Activated T-helper 1 cell treated with anti-CD3 and anti-CD28 coated beads, Interleukin-12 subunit alpha, Interleukin-12 subunit beta, Interleukin-2, Interleukin-4 antibody, amounts not matched to agents 30 ng/mL and 10 ng/mL and 1 ng/mL, durations not matched to agents 14 hours and 24 hours and 36 hours (primary cell): ENCODE results near the gene GRM7. TPM values are rescaled to one million over a fixed set of nuclear protein-coding genes. Genes with fewer than 3 reads are reported as not detected.

Experiments used
- DNase-seq: peaks from one replicate; pipeline ENCODE4 v3.0.0; 2021; ENCODE audit warnings: low spot score
- H3K27ac Mint-ChIP-seq: one replicate; pipeline ENCODE4 v1.8.0; 2021; ENCODE audit warnings: mild to moderate bottlenecking, mixed read lengths
- H3K27me3 Mint-ChIP-seq: one replicate; pipeline ENCODE4 v1.8.0; 2022; ENCODE audit warnings: mild to moderate bottlenecking, moderate library complexity, mixed read lengths; ENCODE audit not compliant: insufficient read depth
- H3K36me3 Mint-ChIP-seq: one replicate; pipeline ENCODE4 v1.8.0; 2021; ENCODE audit warnings: low read depth, mixed read lengths
- H3K4me1 Mint-ChIP-seq: one replicate; pipeline ENCODE4 v1.8.0; 2021; ENCODE audit warnings: low read depth, mixed read lengths
- H3K4me3 Mint-ChIP-seq: one replicate; pipeline ENCODE4 v1.8.0; 2021; ENCODE audit warnings: mild to moderate bottlenecking, moderate library complexity, mixed read lengths
- H3K9me3 Mint-ChIP-seq: one replicate; pipeline ENCODE4 v1.8.0; 2021; ENCODE audit warnings: mixed read lengths
- intact Hi-C: fragments of 100-400 bp; cut with micrococcal nuclease; formaldehyde crosslinking; loops from one replicate; pipeline ENCODE4 v1.15.1; 2024
- total RNA-seq: library from RNA; stranded (reverse); gene quantifications from 2 replicates; pipeline ENCODE4 v1.2.3, GENCODE V29; 2022

The GRM7 gene
- total RNA-seq, 1 donor from 2014 or later = not detected

DNA sequence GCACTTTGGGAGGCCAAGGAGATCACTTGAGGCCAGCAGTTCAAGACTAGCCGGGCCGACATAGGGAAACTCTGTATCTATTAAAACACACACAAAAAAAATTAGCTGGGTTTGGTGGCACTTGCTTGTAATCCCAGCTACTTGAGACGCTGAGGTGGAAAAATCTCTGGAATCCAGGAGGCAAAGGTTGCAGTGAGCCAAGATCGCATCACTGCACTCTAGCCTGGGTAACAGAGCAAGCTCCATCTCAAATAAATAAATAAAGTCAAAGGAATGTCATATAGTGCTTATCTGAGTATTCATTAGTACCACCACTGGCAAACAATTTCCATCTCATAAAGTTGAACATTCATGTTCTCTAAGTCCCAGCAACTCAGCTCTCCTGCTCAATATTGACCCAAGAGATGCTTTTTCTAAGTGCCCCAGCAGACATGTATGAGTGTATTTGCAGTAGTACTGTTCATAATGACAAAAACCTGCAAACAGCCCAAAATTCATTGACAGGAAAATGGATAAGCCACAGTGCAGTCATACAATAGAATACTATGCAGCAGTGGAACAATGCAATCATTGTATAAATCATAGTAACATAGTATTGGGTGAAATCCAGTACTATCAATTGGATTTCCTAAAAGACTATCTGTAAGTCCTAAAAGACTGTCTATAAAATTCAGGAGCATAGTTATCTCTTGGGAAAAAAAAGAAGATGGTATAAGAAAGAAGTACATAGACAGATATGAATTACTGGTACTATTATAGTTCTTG lies 889.2 kb downstream of the GRM7 start:
- Mint-ChIP-seq H3K36me3 (no peaks in the 10 kb centered on the region), H3K27ac (no peak overlapping the region)

DNA sequence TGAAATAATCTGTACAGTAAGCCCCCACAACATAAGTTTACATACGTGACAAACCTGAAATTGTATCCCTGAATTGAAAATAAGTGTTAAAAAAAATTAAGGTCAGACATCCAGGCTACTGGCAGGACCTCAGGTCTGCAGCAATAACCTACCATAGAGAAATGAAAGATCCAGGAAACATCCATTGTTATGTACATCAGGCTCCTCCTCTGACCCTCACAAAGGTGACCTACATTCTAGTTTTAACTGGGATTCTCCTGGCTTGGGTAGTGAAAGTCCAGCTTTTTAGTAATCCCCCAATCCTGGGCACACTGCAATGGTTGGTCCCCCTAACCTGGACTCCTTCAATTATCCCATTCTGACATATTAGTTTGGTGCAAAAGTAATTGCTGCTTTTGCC lies 891.1 kb downstream of the GRM7 start:
- DNase-seq = no peak
- Mint-ChIP-seq H3K36me3 (no peaks in the 10 kb centered on the region), H3K27ac (no peak overlapping the region), H3K4me1 (no peaks in the 10 kb centered on the region), H3K4me3 (no peak overlapping the region), H3K27me3 (no peaks in the 10 kb centered on the region), H3K9me3 (no peaks in the 10 kb centered on the region)
- intact Hi-C loops = no loop called here

More for the DNA sequence above, 889.2 kb downstream of the GRM7 start:
- no peak overlapping the region for H3K4me3 Mint-ChIP-seq
- H3K27me3 Mint-ChIP-seq = no peaks in the 10 kb centered on the region
- DNase-seq = no peak
- intact Hi-C loops = no loop called here
- no peaks in the 10 kb centered on the region for H3K4me1 Mint-ChIP-seq
- H3K9me3 Mint-ChIP-seq = no peaks in the 10 kb centered on the region

DNA sequence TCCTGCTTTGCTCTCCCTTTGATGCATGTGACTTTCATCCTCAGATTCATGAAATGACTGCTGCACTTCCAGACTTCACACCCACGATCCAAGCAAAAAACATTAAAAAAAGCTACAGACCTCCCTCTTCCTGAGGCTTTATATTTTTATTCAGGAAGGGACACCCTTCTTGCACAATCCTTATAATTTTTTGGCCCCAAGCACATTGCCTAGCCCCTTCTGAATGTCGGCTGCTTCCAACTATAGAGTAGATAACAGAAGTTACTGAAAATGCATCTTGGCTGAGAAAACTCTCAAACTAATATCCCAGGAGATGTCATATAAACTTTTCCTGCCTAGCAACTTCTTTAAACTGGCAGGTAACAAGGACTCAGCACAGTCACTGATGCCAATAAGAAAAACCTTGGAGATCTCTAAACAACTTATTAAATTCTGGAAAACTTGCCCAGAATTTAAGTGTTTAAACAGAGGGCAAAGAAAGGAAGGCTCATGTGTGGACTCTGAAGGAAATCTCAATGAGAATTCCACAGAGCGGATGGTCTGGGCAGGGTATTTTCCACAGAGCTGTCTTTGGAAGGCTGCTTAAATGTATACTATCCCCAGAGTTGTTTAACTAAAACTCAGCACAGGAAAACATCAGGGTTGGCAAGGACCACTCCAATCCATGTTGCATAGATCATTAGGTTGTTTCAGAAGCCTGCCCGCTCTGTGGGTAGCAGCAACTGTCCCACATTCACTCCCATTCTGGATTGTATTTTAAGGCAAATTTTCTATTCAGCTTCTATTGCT lies 893.9 kb downstream of the GRM7 start:
- no peaks in the 10 kb centered on the region for H3K27me3 Mint-ChIP-seq
- no peak overlapping the region for H3K4me3 Mint-ChIP-seq
- intact Hi-C loops = no loop called here
- no peaks in the 10 kb centered on the region for H3K36me3 Mint-ChIP-seq
- DNase-seq = no peak
- H3K4me1 Mint-ChIP-seq = no peaks in the 10 kb centered on the region
- H3K27ac Mint-ChIP-seq = no peak overlapping the region
- no peaks in the 10 kb centered on the region for H3K9me3 Mint-ChIP-seq

DNA sequence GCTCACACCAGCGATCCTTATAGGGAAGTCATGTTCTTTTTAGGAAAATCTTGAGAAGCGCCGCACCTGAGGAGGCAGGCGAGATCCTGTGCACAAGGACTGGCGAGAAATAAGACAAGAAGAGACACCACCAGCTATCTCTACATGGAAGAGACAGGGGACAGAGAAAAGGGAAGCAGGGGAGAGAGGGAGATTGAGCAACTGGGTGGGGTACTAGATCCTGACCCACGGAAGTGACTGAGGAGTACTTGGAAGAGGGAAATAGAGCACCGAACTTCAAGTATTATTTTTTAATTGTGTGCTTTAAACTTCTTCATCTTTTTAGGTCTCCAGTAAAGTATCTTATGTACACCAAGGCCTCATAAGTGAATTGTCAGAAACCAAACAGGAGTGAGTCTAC lies 898.7 kb downstream of the GRM7 start:
- Mint-ChIP-seq H3K9me3 (no peaks in the 10 kb centered on the region), H3K27me3 (no peaks in the 10 kb centered on the region), H3K27ac (no peak overlapping the region), H3K4me1 (no peaks in the 10 kb centered on the region), H3K36me3 (no peaks in the 10 kb centered on the region), H3K4me3 (no peak overlapping the region)
- no peak for DNase-seq
- intact Hi-C loops = no loop called here

DNA sequence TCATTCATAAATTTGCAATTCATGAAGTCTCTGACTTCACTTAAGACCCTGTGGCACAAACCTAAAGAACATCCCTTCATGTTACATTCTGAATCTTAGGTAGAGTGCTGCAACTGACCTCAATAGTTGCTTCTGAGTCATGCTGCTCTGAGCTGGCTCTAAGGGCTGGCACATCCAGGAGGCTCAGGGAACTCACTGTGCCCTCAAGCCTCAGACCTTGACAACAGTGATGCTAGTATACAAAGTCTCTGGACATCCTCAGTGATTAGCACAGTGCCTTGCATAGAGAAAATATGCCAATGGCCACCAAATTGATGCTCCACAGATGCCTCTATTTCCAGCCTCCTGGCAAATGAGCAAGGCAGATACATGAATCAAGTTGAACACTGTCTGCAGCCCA lies 899.8 kb downstream of the GRM7 start:
- H3K27ac Mint-ChIP-seq = no peak overlapping the region
- intact Hi-C loops = no loop called here
- no peaks in the 10 kb centered on the region for H3K9me3 Mint-ChIP-seq
- no peaks in the 10 kb centered on the region for H3K4me1 Mint-ChIP-seq
- no peak for DNase-seq
- H3K4me3 Mint-ChIP-seq = no peak overlapping the region
- no peaks in the 10 kb centered on the region for H3K27me3 Mint-ChIP-seq
- no peaks in the 10 kb centered on the region for H3K36me3 Mint-ChIP-seq

DNA sequence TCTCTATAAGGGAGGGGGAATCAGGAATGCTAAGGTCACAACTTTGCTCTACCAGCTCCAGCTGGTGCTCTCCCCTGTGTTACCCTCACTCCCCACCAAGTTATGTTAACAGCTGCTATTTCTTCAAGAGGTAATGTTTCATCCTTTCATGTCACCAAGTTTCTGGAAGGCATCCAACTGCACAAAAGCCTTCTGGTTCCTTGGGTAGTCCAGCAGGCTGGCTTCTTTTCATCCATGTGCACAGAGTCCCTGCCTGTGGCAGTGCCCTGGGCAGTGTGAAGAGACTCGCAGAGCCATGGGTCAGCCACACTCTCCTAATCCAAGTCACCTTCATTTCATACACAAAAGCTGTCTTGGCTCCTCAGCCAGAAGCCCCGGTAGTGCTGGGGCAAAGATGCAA lies 903.2 kb downstream of the GRM7 start:
- Mint-ChIP-seq H3K27me3 (no peaks in the 10 kb centered on the region), H3K36me3 (no peaks in the 10 kb centered on the region), H3K4me1 (no peaks in the 10 kb centered on the region), H3K4me3 (no peak overlapping the region), H3K9me3 (peaks cover 4% of the 10 kb centered on the region), H3K27ac (no peak overlapping the region)
- no peak for DNase-seq
- intact Hi-C loops = no loop called here

DNA sequence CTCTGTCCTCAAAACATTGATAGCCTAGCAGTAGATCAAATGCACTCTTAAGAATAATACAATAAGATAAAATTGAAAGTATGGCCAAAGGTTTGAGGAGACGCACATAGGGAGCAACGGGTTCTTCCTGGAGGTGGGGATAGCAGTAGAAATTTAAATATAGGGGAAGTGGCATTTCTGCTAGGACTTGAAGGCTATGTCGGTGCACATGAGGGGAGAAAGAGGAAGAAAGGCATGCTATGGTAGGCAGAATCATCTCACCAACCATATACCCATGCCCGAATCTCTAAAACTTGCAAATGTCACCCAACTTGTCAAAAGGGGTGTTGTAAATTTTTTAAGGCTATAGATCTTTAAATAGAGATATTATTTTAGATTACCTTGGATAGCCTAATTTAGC lies 905.6 kb downstream of the GRM7 start:
- no peaks in the 10 kb centered on the region for H3K27me3 Mint-ChIP-seq

DNA sequence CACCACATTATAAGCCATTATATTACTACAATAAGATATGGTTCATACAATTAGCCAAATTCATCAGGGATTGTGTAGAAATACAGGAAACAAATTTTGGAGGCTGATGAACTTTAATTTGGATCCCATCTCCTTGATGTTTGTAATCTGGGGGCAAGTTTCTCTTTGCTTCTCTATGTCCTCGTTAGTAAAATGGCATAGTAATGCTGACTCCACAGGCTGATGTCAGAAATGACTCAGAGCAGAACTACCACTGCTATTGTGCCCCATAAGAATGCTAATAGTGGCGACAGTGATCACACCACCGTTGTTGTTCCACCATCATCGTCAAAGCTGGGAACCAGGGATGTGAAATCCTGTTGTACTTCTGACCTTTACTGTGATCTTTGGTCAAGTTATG lies 918.4 kb downstream of the GRM7 start:
- DNase-seq = no peak
- no peaks in the 10 kb centered on the region for H3K36me3 Mint-ChIP-seq
- no peaks in the 10 kb centered on the region for H3K4me1 Mint-ChIP-seq
- no peak overlapping the region for H3K4me3 Mint-ChIP-seq
- no peaks in the 10 kb centered on the region for H3K9me3 Mint-ChIP-seq
- H3K27ac Mint-ChIP-seq = no peak overlapping the region
- no peaks in the 10 kb centered on the region for H3K27me3 Mint-ChIP-seq
- intact Hi-C loops = no loop called here

More for the DNA sequence above, 905.6 kb downstream of the GRM7 start:
- intact Hi-C loops = no loop called here
- DNase-seq = no peak
- H3K9me3 Mint-ChIP-seq = peaks cover 4% of the 10 kb centered on the region
- H3K4me1 Mint-ChIP-seq = no peaks in the 10 kb centered on the region
- no peaks in the 10 kb centered on the region for H3K36me3 Mint-ChIP-seq
- H3K4me3 Mint-ChIP-seq = no peak overlapping the region
- no peak overlapping the region for H3K27ac Mint-ChIP-seq

DNA sequence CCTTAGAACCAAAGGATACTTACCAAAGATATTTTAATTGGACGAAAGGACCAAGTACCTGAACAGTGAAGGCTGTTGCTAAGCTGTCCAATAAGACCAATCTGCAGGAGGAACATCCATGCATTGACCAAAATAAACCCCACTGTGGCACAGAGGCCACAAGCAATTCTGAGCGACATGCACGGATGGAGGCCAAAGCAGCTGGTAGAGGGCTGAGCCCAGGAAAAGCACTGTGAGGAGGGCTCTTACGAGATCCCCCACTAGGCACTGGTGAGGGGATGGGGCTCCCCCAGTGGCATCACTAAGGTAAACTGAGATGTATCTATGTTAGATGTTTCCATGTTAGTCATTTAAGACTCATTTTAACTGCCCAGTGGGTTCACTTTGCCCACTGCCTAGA lies 920.5 kb downstream of the GRM7 start:
- no peak for DNase-seq
- Mint-ChIP-seq H3K9me3 (no peaks in the 10 kb centered on the region), H3K4me1 (no peaks in the 10 kb centered on the region), H3K27ac (no peak overlapping the region), H3K4me3 (no peak overlapping the region), H3K27me3 (no peaks in the 10 kb centered on the region), H3K36me3 (no peaks in the 10 kb centered on the region)
- intact Hi-C loops = no loop called here

DNA sequence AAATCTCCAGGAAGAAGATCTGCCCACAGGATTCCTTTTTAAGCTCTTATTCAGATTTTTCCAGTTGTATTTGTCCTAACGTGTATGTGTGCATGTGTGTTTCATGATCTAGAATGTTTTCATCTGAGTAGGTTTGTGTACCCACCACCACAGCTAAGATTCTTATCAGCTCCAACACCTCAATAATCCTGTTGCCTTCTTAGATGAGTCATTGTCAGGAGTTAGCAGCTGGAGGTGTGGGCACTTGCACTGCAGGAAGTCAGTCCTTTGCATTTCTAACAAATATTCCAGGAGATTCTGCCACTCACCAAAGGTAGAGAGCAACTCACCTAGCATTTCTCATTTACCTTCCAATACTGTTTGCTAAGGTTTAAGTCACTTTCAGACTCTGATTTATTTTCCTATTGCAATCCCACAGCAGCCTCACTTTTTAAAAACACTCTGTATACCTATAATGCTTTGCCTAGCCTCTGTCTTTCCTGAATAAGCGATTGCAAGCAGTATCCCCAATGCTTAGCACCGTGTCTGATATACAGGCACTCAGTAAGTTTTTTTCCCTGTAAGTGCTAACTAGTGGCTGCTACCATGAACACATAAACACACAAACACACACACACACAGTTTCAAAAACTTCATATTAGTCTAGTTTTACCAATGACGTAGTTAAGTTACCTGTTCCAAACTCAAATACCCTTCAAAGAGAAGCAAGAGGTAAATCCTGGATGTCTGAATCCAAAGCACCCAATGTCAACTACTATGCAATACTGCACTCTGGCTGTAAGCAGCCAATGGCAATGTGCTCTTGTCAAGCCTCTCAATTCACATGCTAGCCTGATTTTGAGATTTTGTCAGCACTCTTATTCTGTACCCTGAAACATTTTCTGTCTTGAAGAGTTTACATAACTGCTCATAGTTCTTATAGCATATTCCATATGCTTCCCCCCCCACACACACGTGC lies 927.2 kb downstream of the GRM7 start:
- intact Hi-C loops = no loop called here
- Mint-ChIP-seq H3K9me3 (peaks cover 17% of the 10 kb centered on the region), H3K4me1 (no peaks in the 10 kb centered on the region), H3K4me3 (no peak overlapping the region), H3K27me3 (no peaks in the 10 kb centered on the region), H3K27ac (no peak overlapping the region), H3K36me3 (no peaks in the 10 kb centered on the region)
- no peak for DNase-seq

DNA sequence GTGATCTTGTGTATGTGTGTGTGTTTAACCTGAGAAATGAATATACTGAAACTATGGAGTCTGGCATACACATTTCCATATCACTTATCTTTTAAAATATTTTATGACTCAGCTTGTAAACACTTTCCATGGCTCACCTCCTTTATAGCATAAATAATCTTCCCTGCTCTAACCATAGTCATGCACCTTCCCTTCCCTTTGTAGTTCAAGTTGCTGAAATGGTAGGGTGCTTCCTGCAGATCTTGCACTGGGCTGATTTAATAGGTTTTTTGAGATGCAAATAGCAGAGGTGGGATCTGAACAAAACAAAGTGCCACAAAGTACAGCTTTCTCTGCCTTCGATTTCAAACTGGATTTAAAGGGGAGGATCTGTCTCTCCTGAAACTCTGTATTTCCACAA lies 928.0 kb downstream of the GRM7 start:
- peaks cover 17% of the 10 kb centered on the region for H3K9me3 Mint-ChIP-seq
- H3K27ac Mint-ChIP-seq = no peak overlapping the region
- no peaks in the 10 kb centered on the region for H3K4me1 Mint-ChIP-seq
- no peak for DNase-seq
- H3K4me3 Mint-ChIP-seq = no peak overlapping the region
- no peaks in the 10 kb centered on the region for H3K27me3 Mint-ChIP-seq
- intact Hi-C loops = no loop called here
- H3K36me3 Mint-ChIP-seq = no peaks in the 10 kb centered on the region

DNA sequence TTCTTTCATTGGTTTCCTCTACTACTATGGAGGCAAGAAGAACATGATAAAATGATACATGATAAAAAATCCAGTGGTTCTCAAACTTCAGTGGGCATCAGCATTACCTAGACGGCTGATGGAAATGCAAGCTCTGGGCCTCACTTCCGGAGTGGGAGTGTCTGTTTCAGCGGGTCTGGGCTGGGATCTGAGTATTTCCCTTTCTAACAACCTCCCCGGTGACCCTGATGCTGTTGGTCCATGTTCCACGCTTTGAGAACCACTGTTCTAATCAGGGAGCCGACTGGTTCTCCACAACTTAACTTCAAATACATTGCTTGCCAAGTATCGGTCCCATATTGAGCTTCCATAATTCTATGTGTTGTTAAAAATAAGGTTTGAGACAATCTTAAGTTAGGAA lies 928.4 kb downstream of the GRM7 start:
- peaks cover 17% of the 10 kb centered on the region for H3K9me3 Mint-ChIP-seq
- DNase-seq = no peak
- no peak overlapping the region for H3K4me3 Mint-ChIP-seq
- no peaks in the 10 kb centered on the region for H3K27me3 Mint-ChIP-seq
- no peaks in the 10 kb centered on the region for H3K36me3 Mint-ChIP-seq
- H3K4me1 Mint-ChIP-seq = no peaks in the 10 kb centered on the region
- no peak overlapping the region for H3K27ac Mint-ChIP-seq
- intact Hi-C loops = no loop called here

DNA sequence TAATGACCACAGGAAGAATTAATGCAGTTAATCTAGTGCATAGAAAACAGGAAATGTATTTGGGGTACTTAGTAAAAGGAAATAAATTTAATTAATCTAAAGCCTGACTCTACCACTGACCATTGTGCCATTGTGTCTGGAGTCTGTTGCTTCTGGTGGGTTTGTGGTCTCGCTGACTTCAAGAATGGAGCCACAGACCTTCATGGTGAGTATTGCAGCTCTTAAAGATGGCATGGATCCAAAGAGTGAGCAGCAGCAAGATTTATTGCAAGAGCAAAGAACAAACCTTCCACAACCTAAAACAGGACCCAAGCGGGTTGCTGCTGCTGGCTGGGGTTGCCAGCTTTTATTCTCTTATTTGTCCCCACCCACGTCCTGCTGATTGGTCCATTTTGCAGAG lies 929.2 kb downstream of the GRM7 start:
- no peaks in the 10 kb centered on the region for H3K36me3 Mint-ChIP-seq
- intact Hi-C loops = no loop called here
- H3K27me3 Mint-ChIP-seq = no peaks in the 10 kb centered on the region
- no peaks in the 10 kb centered on the region for H3K4me1 Mint-ChIP-seq
- H3K9me3 Mint-ChIP-seq = peaks cover 17% of the 10 kb centered on the region
- H3K4me3 Mint-ChIP-seq = no peak overlapping the region
- DNase-seq = no peak
- H3K27ac Mint-ChIP-seq = no peak overlapping the region
